Keratinocyte (primary cell): ENCODE data around the gene SPRR3.

Experiments used
- EZH2 ChIP-seq: IDR thresholded peaks from one replicate; pipeline ENCODE4 v1.6.1; 2012; ENCODE audit warnings: inconsistent platforms, mild to moderate bottlenecking, low read length, moderate library complexity
- TF ChIP-seq, protein P1 (sequence below), 3 experiments: IDR thresholded peaks in 1 of 3; conservative IDR thresholded peaks in 1 of 3; optimal IDR thresholded peaks in 1 of 3; 2 replicates in 2 of 3; 3 replicates in 1 of 3; pipeline versions ENCODE3 to v1.5.1; 2011; ENCODE audit warnings: low read length in 3 of 3, mild to moderate bottlenecking in 3 of 3, moderate library complexity in 2 of 3, control low read depth in 1 of 3, inconsistent platforms in 1 of 3; ENCODE audit not compliant: insufficient read depth in 2 of 3; ENCODE audit errors: extremely low read depth in 1 of 3

DNA sequence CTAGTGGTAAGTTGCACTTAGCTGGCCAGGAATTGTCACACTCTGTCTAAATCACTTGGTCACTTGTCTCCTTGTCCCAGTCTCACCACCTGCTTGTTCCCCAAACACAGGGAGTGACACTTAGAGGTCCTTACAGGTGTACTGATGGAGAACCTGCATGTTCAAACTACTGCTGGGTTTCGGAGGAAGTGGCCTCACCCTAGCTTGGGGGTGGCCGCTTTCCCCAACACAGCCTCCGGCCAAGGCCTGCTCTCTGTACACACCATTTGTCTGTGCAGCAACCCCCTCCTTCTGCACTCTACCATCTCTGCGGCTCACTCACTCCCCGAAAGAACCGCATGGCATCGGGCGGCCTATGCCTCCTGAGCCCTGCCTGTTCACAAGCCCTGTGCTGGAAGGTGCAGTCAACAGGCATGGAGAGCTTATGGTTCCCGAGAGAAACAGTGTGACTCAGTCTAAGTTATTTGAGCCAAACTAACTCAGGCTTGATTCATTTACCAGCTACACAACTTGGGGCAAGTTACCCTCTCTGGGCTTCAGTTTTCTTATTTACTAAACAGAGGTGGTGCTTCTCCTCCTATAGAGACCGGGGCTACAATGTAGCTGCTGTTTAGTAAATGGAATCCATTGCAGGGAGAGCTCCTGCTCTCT is 41.6 kb upstream of the SPRR3 start:
- TF ChIP-seq, protein P1, sequence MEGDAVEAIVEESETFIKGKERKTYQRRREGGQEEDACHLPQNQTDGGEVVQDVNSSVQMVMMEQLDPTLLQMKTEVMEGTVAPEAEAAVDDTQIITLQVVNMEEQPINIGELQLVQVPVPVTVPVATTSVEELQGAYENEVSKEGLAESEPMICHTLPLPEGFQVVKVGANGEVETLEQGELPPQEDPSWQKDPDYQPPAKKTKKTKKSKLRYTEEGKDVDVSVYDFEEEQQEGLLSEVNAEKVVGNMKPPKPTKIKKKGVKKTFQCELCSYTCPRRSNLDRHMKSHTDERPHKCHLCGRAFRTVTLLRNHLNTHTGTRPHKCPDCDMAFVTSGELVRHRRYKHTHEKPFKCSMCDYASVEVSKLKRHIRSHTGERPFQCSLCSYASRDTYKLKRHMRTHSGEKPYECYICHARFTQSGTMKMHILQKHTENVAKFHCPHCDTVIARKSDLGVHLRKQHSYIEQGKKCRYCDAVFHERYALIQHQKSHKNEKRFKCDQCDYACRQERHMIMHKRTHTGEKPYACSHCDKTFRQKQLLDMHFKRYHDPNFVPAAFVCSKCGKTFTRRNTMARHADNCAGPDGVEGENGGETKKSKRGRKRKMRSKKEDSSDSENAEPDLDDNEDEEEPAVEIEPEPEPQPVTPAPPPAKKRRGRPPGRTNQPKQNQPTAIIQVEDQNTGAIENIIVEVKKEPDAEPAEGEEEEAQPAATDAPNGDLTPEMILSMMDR (optimal IDR thresholded peaks at IDR 0.05 in 1 of 3, IDR thresholded peaks at IDR 0.05 in 1 of 3, conservative IDR thresholded peaks at IDR 0.05 in 1 of 3; ENCODE audit: extremely low read depth in 1 of 3, insufficient read depth in 2 of 3, low read length in 3 of 3), result no peak
- no peak for TF ChIP-seq EZH2
